ENCODE results near the gene TUBA3D.

- no peak for TF ChIP-seq CTCF (conservative IDR thresholded peaks at IDR 0.05; ENCODE audit: low read length)
- TF ChIP-seq EZH2phosphoT487 (IDR thresholded peaks at IDR 0.05; ENCODE audit: borderline replicate concordance, low read depth, low read length), result no peak
Observed at GRCh38 chr2:131516011-131516410, 40.1 kb downstream of the TUBA3D start.

Data from OCI-LY7 (cell line).